ENCODE measurements around the gene TOPORS.

DNA sequence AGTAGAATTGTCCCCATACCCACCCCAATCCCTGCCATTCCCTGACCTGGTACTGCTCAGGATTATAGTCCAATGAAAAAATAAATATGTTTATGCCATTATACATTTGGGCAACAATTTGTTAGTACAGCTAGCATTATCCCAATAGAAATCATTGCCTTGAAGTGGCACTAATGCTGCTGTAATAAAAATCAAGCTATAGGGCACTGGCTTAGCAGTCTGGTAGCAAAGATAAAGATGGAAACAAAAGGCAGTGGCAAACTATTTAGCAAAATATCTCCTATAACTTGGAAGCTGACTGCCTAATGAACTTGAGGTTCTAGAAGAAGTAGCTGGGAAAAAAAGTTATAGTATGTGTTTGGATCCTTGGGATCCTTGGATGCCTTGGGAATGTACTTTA, 2.2 kb upstream of the TOPORS start:
- TF ChIP-seq, protein P1, sequence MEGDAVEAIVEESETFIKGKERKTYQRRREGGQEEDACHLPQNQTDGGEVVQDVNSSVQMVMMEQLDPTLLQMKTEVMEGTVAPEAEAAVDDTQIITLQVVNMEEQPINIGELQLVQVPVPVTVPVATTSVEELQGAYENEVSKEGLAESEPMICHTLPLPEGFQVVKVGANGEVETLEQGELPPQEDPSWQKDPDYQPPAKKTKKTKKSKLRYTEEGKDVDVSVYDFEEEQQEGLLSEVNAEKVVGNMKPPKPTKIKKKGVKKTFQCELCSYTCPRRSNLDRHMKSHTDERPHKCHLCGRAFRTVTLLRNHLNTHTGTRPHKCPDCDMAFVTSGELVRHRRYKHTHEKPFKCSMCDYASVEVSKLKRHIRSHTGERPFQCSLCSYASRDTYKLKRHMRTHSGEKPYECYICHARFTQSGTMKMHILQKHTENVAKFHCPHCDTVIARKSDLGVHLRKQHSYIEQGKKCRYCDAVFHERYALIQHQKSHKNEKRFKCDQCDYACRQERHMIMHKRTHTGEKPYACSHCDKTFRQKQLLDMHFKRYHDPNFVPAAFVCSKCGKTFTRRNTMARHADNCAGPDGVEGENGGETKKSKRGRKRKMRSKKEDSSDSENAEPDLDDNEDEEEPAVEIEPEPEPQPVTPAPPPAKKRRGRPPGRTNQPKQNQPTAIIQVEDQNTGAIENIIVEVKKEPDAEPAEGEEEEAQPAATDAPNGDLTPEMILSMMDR (IDR thresholded peaks at IDR 0.05; ENCODE audit: low read length) = no peak
- no peak for TF ChIP-seq EZH2 (IDR thresholded peaks at IDR 0.05; ENCODE audit: borderline replicate concordance, low read length)
